GM18526 (cell line): ENCODE data around the gene PFAS.

Source experiments
- POLR2A ChIP-seq: IDR thresholded peaks from 3 replicates; pipeline ENCODE4 v1.6.1; 2011; ENCODE audit not compliant: insufficient read length; ENCODE audit errors: extremely low read depth

The PFAS gene

DNA sequence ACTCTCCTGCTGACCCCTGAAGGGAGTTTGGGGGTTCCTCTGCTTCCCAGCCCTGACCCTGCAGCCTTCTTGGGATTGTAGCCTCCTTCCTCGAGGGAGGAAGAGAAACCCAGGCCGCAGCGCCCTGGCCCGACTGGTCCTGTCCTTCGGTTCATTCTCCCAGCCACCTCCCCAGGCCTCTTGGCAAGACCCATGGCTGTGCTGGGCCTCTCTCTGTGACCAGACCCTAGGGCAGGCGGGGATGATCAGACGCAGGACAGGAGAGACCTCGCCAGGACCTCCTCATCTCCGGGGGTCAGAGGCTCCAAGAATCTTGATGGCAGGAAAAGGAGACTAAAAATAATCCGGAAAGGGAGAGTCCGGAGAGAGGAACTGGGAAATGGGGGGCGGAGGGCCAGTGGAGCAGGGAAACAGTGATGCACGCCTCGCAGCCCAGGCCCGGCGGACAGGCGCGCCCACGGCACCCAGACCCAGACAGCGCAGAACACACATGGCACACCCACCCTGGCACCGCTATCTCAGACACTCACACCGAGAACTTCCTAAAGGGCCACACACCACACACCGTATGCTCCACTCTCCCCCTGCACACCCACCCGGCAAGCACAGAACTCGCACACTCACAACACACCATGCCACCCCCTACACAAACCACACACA lies 62.2 kb downstream of the PFAS start:
- no peak for TF ChIP-seq POLR2A

DNA sequence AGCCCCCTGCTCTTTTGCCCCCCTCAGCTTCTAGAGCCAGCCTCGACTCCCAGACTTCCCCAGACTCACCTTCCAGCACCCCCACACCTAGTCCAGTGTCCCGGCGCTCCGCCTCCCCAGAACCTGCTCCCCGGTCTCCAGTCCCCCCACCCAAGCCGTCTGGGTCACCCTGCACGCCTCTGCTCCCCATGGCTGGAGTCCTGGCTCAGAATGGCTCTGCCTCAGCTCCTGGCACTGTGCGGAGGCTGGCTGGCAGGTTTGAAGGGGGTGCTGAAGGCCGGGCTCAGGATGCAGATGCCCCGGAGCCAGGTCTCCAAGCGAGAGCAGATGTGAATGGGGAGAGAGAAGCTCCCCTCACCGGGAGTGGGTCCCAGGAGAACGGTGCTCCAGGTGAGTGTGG lies 63.2 kb downstream of the PFAS start:
- TF ChIP-seq POLR2A = no peak

DNA sequence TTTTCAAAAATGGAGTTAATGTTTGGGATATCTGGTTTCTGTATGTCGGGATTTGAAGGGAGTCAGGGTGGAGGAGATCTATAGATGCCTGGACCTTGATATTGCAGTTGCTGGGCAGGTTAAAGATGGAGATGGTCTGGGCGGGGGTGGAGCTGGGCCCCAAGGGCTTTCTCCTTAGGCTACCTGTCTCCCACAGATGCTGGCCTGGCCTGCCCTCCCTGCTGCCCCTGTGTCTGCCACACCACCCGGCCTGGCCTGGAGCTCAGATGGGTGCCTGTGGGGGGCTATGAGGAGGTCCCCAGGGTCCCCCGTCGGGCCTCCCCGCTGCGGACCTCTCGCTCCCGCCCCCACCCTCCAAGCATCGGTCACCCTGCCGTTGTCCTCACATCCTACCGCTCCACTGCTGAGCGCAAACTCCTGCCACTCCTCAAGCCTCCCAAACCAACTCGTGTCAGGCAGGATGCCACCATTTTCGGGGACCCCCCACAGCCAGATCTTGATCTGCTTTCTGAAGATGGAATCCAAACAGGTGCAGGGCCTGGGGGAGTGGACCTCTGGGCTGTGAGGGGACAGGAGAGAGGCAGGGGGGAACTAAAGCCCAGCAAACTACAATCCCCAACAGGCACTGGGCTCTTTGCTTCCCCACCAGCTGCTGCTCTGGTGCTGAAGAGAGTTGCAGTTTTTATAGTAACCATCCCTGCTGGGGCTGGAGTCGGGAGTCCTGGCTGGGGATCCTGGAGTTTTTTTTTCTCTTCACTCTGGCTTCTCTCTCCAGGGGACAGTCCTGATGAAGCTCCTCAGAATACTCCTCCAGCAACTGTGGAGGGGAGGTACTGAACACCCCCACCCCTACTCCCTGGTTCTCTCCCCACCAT lies 63.9 kb downstream of the PFAS start:
- TF ChIP-seq POLR2A = no peak

DNA sequence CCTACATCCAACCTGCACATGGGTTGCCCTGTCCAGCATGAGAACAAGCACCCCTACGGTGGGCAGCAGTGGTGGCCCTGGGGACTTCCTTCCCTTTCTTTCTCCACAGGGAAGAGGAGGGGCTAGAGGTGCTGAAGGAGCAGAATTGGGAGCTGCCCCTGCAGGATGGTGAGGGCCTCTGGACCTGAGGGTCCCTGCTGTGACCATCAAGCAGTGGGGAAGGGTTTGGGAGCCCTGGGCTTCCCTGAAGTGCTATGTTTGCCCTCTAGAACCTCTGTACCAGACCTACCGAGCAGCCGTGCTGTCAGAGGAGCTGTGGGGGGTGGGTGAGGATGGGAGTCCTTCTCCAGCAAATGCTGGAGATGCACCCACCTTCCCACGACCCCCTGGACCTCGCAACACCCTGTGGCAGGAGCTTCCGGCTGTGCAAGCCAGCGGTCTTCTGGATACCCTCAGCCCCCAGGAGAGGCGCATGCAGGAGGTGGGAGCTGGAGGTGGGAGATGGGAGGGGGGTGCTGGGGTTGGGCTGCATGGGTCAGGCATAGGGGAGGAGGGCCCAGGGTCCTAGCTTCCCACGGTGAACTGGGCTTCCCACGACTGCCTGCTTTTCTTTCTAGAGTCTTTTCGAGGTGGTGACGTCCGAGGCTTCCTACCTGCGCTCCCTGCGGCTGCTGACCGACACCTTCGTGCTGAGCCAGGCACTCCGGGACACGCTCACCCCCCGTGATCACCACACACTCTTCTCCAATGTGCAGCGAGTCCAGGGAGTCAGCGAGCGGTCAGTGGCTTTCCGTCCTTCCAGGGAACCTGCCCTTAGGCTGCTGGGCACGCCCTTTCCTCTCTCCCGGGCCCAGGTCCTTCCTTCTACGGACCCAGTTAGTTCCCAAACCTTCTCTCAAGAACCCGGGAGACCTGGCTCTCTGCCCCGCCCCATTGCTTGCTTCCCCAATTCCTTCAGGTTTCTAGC lies 66.0 kb downstream of the PFAS start:
- no peak for TF ChIP-seq POLR2A

DNA sequence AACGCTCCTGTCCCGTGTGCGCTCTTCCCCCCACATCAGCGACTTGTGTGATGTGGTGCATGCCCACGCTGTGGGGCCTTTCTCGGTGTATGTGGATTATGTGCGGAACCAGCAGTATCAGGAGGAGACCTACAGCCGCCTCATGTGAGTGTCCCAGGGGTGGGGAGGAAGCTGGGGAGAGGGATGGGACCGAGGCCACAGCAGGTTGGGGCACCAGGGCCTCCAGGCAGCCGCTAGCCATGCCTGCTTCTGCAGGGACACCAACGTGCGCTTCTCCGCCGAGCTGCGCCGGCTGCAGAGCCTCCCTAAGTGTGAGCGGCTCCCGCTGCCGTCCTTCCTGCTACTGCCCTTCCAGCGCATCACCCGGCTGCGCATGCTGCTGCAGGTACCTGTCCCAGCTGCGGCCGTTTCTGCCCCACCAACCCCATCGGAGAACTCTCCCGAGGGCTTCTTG lies 66.7 kb downstream of the PFAS start:
- TF ChIP-seq POLR2A = no peak

DNA sequence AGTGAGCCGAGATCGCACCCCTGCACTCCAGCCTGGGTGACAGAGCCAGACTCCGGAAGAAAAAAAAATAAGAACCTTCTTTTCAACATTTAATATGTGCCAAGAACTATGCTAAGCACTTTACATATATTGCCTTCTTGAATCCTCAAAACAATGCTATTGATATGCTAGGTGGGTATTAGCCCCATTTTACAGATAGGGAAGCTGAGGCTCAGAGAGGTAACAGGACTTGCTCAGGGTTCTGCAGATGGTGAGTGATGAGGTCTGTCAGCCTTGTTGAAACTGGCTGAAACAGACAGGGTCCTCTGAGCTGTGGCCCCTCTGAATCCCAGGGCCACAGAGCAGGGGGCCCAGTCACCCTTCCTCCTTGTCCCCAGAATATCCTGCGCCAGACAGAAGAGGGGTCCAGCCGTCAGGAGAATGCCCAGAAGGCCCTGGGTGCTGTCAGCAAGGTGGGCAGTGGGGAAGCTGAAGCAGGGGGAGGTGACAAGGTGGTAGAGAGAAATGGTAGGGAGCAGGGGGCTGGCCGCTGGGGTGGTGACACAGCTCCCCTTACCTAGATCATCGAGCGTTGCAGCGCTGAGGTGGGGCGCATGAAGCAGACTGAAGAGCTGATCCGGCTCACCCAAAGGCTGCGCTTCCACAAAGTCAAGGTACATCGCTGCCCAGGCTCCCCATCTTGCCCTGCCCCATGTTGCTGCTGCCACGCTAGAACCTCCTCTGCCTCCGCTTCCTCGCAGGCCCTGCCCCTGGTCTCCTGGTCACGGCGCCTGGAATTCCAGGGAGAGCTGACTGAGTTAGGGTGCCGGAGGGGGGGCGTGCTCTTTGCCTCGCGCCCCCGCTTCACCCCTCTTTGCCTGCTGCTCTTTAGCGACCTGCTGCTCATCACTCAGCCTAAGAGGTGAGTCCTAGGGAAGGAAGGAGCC lies 69.2 kb downstream of the PFAS start:
- no peak for TF ChIP-seq POLR2A
